Activated T-cell treated with anti-CD3 and anti-CD28 coated beads, Interleukin-2, amount 50 U/mL, for 24 hours (primary cell): ENCODE measurements around the gene DMBT1.
A peak's percentile ranks its signal among the peaks of the same experiment; 100 is the strongest.
"Not testable (repeated sequence)": the region's sequence is repeated elsewhere in the genome, so short reads cannot be mapped to it uniquely, and the experiment has no call there.

Source experiments
- DNase-seq: peaks from one replicate; pipeline ENCODE4 v3.0.0-alpha.2; 2020
- H3K27ac Mint-ChIP-seq: 2 replicates; pipeline ENCODE4 v1.8.0; 2020; ENCODE audit warnings: mild to moderate bottlenecking, mixed read lengths
- H3K27me3 Mint-ChIP-seq: 2 replicates; pipeline ENCODE4 v1.8.0; 2020; ENCODE audit warnings: mixed read lengths
- H3K36me3 Mint-ChIP-seq: 2 replicates; pipeline ENCODE4 v1.8.0; 2020; ENCODE audit warnings: low read depth, mixed read lengths
- H3K4me1 Mint-ChIP-seq: 2 replicates; pipeline ENCODE4 v1.8.0; 2020; ENCODE audit warnings: low read depth, mixed read lengths
- H3K4me3 Mint-ChIP-seq: 2 replicates; pipeline ENCODE4 v1.8.0; 2020; ENCODE audit warnings: mild to moderate bottlenecking, moderate library complexity, mixed read lengths
- H3K9me3 Mint-ChIP-seq: 2 replicates; pipeline ENCODE4 v1.8.0; 2020; ENCODE audit warnings: mixed read lengths

DMBT1 gene

GRCh38 chr10:122557516-122557915 is 3.0 kb upstream of the DMBT1 start:
- no peaks in the 10 kb centered on the region for H3K9me3 Mint-ChIP-seq
- no peaks in the 10 kb centered on the region for H3K36me3 Mint-ChIP-seq
- H3K27ac Mint-ChIP-seq: no peak overlapping the region
- H3K27me3 Mint-ChIP-seq: no peaks in the 10 kb centered on the region
- H3K4me1 Mint-ChIP-seq: peaks cover 21% of the 10 kb centered on the region
- DNase-seq: no peak
- H3K4me3 Mint-ChIP-seq: no peak overlapping the region

GRCh38 chr10:122558452-122558851 is 2.1 kb upstream of the DMBT1 start:
- Mint-ChIP-seq H3K4me1 (peaks cover 21% of the 10 kb centered on the region), H3K9me3 (no peaks in the 10 kb centered on the region), H3K36me3 (no peaks in the 10 kb centered on the region), H3K4me3 (no peak overlapping the region), H3K27ac (no peak overlapping the region), H3K27me3 (no peaks in the 10 kb centered on the region)
- no peak for DNase-seq

GRCh38 chr10:122559228-122559627 is 1.3 kb upstream of the DMBT1 start:
- peaks cover 5% of the 10 kb centered on the region for H3K27me3 Mint-ChIP-seq
- H3K36me3 Mint-ChIP-seq: no peaks in the 10 kb centered on the region
- no peak for DNase-seq
- H3K9me3 Mint-ChIP-seq: no peaks in the 10 kb centered on the region
- H3K27ac Mint-ChIP-seq: no peak overlapping the region
- H3K4me1 Mint-ChIP-seq: peaks cover 21% of the 10 kb centered on the region
- H3K4me3 Mint-ChIP-seq: no peak overlapping the region

- Mint-ChIP-seq H3K4me3 (no peak overlapping the region), H3K4me1 (peaks cover 23% of the 10 kb centered on the region), H3K9me3 (no peaks in the 10 kb centered on the region), H3K36me3 (no peaks in the 10 kb centered on the region), H3K27me3 (peaks cover 11% of the 10 kb centered on the region), H3K27ac (no peak overlapping the region)
- DNase-seq: no peak
These were observed 658 bp downstream of the DMBT1 start for GRCh38 chr10:122561212-122561611.

- H3K36me3 Mint-ChIP-seq: no peaks in the 10 kb centered on the region
- H3K27ac Mint-ChIP-seq: no peak overlapping the region
- no peak for DNase-seq
- no peak overlapping the region for H3K4me3 Mint-ChIP-seq
- H3K4me1 Mint-ChIP-seq: peaks cover 23% of the 10 kb centered on the region
- H3K27me3 Mint-ChIP-seq: peaks cover 11% of the 10 kb centered on the region
- no peaks in the 10 kb centered on the region for H3K9me3 Mint-ChIP-seq
These were observed 1.2 kb downstream of the DMBT1 start for GRCh38 chr10:122561792-122562191.

- no peak for DNase-seq
- peaks cover 26% of the 10 kb centered on the region for H3K27me3 Mint-ChIP-seq
- no peaks in the 10 kb centered on the region for H3K9me3 Mint-ChIP-seq
- H3K36me3 Mint-ChIP-seq: no peaks in the 10 kb centered on the region
- peaks cover 5% of the 10 kb centered on the region for H3K4me1 Mint-ChIP-seq
- H3K27ac Mint-ChIP-seq: no peak overlapping the region
- H3K4me3 Mint-ChIP-seq: no peak overlapping the region
These were observed 4.4 kb downstream of the DMBT1 start for GRCh38 chr10:122564980-122565379.

GRCh38 chr10:122565766-122566206 is 5.2 kb downstream of the DMBT1 start:
- Mint-ChIP-seq H3K9me3 (no peaks in the 10 kb centered on the region), H3K4me3 (no peak overlapping the region), H3K36me3 (no peaks in the 10 kb centered on the region), H3K27ac (no peak overlapping the region), H3K4me1 (peaks cover 5% of the 10 kb centered on the region), H3K27me3 (peaks cover 31% of the 10 kb centered on the region)
- DNase-seq: peak; percentile 77

- Mint-ChIP-seq H3K4me1 (peaks cover 3% of the 10 kb centered on the region), H3K9me3 (no peaks in the 10 kb centered on the region), H3K4me3 (no peak overlapping the region), H3K36me3 (no peaks in the 10 kb centered on the region), H3K27me3 (peaks cover 36% of the 10 kb centered on the region), H3K27ac (no peak overlapping the region)
- no peak for DNase-seq
These were observed 6.1 kb downstream of the DMBT1 start for GRCh38 chr10:122566632-122567031.

GRCh38 chr10:122567056-122567660 is 6.6 kb downstream of the DMBT1 start:
- Mint-ChIP-seq H3K4me3 (no peak overlapping the region), H3K36me3 (no peaks in the 10 kb centered on the region), H3K27ac (no peak overlapping the region), H3K27me3 (peaks cover 41% of the 10 kb centered on the region), H3K4me1 (peaks cover 3% of the 10 kb centered on the region), H3K9me3 (no peaks in the 10 kb centered on the region)
- peak; percentile 38 for DNase-seq

- Mint-ChIP-seq H3K4me1 (peaks cover 3% of the 10 kb centered on the region), H3K36me3 (no peaks in the 10 kb centered on the region), H3K9me3 (no peaks in the 10 kb centered on the region), H3K27me3 (peaks cover 45% of the 10 kb centered on the region), H3K27ac (no peak overlapping the region), H3K4me3 (no peak overlapping the region)
- no peak for DNase-seq
These were observed 8.0 kb downstream of the DMBT1 start for GRCh38 chr10:122568551-122568950.

GRCh38 chr10:122570920-122571319 is 10.4 kb downstream of the DMBT1 start:
- H3K27me3 Mint-ChIP-seq: peaks cover 35% of the 10 kb centered on the region
- no peak overlapping the region for H3K4me3 Mint-ChIP-seq
- H3K36me3 Mint-ChIP-seq: no peaks in the 10 kb centered on the region
- no peak overlapping the region for H3K27ac Mint-ChIP-seq
- no peaks in the 10 kb centered on the region for H3K9me3 Mint-ChIP-seq
- no peak for DNase-seq
- H3K4me1 Mint-ChIP-seq: no peaks in the 10 kb centered on the region

- DNase-seq: no peak
- Mint-ChIP-seq H3K36me3 (no peaks in the 10 kb centered on the region), H3K9me3 (no peaks in the 10 kb centered on the region), H3K27ac (no peak overlapping the region), H3K4me3 (no peak overlapping the region), H3K27me3 (peaks cover 35% of the 10 kb centered on the region), H3K4me1 (no peaks in the 10 kb centered on the region)
These were observed 11.3 kb downstream of the DMBT1 start for GRCh38 chr10:122571892-122572291.

- no peak for DNase-seq
- no peak overlapping the region for H3K27ac Mint-ChIP-seq
- no peaks in the 10 kb centered on the region for H3K9me3 Mint-ChIP-seq
- H3K4me3 Mint-ChIP-seq: no peak overlapping the region
- no peaks in the 10 kb centered on the region for H3K36me3 Mint-ChIP-seq
- no peaks in the 10 kb centered on the region for H3K4me1 Mint-ChIP-seq
- peaks cover 19% of the 10 kb centered on the region for H3K27me3 Mint-ChIP-seq
These were observed 15.2 kb downstream of the DMBT1 start for GRCh38 chr10:122575776-122576175.

- H3K27me3 Mint-ChIP-seq: peaks cover 14% of the 10 kb centered on the region
- H3K9me3 Mint-ChIP-seq: no peaks in the 10 kb centered on the region
- no peaks in the 10 kb centered on the region for H3K36me3 Mint-ChIP-seq
- H3K4me1 Mint-ChIP-seq: no peaks in the 10 kb centered on the region
- H3K4me3 Mint-ChIP-seq: no peak overlapping the region
- no peak overlapping the region for H3K27ac Mint-ChIP-seq
- no peak for DNase-seq
These were observed 15.7 kb downstream of the DMBT1 start for GRCh38 chr10:122576291-122576690.

GRCh38 chr10:122577311-122577885 is 16.8 kb downstream of the DMBT1 start:
- Mint-ChIP-seq H3K27ac (no peak overlapping the region), H3K27me3 (peaks cover 6% of the 10 kb centered on the region), H3K9me3 (no peaks in the 10 kb centered on the region), H3K4me1 (no peaks in the 10 kb centered on the region), H3K36me3 (no peaks in the 10 kb centered on the region), H3K4me3 (no peak overlapping the region)
- no peak for DNase-seq

GRCh38 chr10:122586070-122586469 is 25.5 kb downstream of the DMBT1 start:
- not testable (repeated sequence) for H3K4me3 Mint-ChIP-seq, H3K36me3 Mint-ChIP-seq, DNase-seq, H3K27ac Mint-ChIP-seq, H3K9me3 Mint-ChIP-seq, H3K27me3 Mint-ChIP-seq, H3K4me1 Mint-ChIP-seq
